T follicular helper cell (primary cell): Measurements from ENCODE around the gene SLC36A4.
"Not testable (repeated sequence)": the region's sequence is repeated elsewhere in the genome, so short reads cannot be mapped to it uniquely, and the experiment has no call there.

ENCODE experiments used
- DNase-seq: peaks from one replicate; pipeline ENCODE4 v3.0.0-alpha.2; 2020; ENCODE audit warnings: low read depth

The SLC36A4 gene

DNA sequence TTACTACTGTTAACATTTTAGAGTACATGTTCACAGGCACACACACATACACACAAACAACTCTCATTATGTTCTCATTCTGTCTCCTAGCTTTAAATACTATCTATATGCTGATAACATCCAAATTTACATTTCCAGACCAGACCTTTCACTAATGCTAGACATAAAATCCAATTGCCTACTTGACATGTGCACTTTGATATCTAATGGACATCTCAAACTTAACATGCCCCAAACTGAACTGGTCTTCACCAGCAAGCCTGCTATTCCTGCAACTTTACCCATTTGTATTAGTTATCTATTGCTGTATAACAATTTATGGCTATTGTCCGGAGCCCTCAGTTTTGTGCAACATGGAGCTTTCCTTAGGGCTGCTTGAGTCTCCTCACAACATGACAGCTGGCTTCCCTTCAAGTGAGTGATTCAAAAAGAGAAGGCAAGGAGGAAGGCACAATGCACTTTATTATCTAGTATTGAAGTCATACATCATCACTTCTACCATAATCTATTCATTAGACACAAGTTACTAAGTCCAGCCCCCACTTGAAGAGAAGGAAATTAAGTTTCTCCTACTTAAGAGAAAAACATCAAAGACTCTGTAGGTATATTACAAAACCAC lies 3.0 kb downstream of the SLC36A4 start:
- no peak for DNase-seq

DNA sequence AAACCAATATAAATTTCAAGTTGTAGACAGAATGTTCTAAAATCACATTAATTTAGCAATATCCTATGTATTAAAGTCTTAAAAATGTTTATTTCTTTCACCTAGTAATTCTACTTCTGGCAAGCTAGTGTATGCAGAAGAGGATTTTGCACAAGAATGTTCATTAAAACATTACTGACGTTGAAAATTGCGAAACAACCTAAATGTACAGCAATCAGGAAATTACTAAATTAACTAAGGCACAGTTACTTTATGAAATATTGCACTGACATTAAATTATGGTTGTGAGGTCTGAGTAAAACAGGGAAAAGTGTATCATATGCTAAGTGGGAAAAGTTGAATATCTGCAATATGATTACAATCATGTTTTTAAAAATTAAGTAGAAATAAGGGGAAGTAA lies 4.1 kb downstream of the SLC36A4 start:
- no peak for DNase-seq

DNA sequence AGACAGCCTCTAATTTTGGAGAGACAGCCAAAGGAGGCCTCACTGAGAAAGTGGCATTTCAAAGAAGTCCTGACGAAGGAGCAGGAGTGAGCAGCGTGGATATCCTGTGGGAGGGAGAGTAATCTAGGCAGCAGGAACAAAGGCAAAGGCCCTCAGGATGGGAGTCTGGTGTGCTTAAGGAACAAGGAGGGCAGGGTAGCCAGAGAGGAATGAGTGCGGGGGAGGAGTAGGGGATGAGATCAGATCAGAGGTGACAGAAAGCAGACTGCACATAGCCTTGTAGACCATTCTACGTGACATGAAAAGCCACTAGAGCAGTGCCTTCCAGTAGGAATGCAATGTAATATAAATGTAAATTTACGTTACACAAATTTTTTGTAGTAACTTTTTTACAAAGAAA lies 5.6 kb downstream of the SLC36A4 start:
- DNase-seq, result no peak

DNA sequence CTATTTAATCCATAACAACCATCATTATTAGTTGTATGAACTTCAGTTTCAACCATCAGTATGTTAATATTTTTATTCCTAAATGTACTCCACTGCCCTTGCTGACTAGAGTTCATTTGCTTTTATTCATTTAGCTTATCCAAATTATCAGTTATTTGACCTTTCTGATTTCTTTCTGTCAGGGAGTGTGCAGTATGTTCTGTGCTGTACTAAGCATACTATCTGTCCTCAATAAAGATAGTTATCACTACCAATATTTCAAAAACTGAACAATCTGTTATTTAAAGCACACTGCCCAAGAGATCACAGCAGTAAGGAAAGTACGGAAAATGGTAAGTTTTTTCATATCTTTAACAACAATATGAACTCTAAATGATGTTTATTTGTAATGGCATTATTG lies 8.3 kb downstream of the SLC36A4 start:
- no peak for DNase-seq

DNA sequence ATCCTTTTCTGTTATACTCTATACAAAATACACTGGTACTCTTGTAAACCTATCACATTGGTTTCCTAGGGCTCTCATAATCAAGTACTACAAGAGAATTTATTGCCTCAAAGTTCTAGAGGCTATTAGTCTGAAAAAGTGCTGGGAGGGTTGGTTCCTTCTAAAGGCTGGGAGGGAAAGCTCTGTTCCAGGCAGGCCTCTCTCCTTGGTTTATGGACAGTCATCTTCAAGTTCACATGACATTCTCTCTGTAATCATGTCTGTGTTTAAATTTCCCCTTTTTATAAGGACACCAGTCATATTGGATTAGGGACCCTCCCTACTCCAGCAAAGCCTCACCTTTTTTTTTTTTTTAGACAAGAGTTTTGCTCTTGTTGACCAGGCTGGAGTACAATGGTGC lies 9.1 kb downstream of the SLC36A4 start:
- no peak for DNase-seq

DNA sequence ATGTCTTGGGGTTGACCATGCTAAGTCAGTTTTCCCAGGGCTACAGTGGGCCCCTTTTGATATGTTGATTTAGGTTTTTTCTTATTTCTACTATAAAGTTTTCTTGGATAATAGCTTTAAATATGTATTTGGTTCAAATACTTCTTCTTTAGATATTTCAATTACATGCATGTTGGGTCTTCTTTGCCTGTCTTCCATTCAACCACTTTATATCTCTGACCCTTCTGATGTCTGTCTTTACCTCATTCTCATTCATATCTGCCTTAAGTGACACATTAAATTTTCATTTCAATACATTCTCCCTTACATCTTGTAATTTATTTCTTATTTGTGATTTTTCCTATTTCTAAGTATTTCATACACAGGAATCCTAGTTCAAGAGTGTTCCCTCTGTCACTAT lies 10.5 kb downstream of the SLC36A4 start:
- no peak for DNase-seq

- DNase-seq, result not testable (repeated sequence)
Observed at GRCh38 chr11:93177891-93178290, 19.9 kb downstream of the SLC36A4 start.

DNA sequence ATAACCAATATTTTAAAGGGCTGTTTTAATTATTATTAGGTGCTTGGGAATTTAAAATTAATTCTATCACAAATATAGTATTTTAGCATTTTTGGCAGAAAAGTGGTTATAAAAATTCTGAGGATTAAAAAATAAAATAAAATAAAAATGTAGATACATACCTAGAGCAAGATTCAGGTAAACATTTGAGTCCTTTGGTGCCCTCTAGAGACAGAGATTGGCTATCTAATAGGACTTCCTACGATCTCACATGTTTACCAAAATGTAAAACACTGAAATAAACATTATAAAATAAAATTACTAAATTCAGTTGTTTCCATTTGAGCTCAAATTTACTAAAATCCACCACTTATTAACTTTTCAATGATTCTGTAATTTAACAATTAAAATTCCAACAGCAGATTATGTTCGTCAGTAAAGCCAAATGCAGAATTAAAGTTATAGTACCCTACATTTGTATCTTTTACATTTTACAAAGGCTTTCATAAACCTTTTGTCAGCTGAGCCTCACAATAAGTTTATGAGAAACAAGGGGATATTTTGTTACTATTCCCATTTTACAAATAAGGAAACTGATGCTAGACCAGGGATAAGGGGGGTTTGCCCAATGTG lies 27.7 kb downstream of the SLC36A4 start:
- DNase-seq, result no peak

DNA sequence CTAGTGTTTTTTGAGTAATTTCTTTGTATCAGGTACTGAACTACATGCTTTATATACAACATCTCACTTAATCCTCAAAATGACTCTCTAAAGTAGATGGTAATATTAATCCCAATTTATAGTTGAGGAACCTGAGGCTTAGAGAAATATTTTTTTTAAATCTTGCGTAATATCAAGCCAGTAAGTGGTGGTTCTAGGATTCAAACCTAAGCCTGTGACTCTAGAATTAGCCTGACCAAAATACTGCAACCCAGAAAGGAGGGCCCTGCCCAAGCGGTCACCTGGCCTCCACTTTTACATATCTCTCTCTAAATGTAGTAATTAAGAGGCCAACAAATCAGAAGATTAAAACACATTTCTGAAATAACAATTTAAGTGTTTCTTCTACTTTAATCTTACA lies 28.6 kb downstream of the SLC36A4 start:
- DNase-seq, result no peak

DNA sequence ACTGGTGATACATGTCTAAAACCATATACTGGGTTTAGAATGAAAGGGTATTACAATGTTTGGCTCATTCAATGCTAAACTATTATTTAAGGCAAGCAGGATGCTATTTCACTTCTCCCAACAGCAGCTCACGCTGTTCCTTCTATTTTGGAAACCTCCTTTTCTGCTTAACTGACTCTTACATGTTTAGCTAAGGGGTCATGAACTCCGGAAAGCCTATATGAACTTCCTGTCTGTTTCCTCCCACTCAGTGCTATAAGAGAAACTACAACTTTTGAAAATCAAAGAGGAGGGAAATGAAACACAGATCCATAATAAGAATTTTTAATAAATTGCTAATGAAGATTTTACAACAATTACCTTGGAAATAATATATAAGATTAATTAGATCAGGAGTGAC lies 30.9 kb downstream of the SLC36A4 start:
- DNase-seq, result no peak

DNA sequence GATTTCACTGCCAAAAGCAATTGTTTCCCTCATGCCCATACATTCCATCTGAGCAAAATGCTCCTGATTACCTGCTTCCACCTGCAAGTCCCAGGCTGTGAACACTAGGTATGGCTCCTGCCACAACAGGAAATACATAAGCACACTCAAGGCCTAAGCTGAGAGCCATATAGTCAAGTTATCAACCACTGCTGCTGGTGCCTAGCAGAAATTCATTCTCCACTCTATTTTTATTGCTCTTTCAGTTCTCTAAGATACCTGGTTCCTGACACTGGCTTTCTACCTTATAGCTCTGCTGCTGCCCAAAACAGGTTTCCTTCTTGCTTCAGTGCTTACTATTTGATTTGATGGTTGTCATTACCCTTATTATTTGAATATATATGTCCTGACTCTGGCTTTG lies 31.6 kb downstream of the SLC36A4 start:
- DNase-seq, result no peak

- no peak for DNase-seq
Observed at GRCh38 chr11:93160808-93161207, 37.0 kb downstream of the SLC36A4 start.

GRCh38 chr11:93160156-93160555 lies 37.6 kb downstream of the SLC36A4 start:
- DNase-seq, result no peak

DNA sequence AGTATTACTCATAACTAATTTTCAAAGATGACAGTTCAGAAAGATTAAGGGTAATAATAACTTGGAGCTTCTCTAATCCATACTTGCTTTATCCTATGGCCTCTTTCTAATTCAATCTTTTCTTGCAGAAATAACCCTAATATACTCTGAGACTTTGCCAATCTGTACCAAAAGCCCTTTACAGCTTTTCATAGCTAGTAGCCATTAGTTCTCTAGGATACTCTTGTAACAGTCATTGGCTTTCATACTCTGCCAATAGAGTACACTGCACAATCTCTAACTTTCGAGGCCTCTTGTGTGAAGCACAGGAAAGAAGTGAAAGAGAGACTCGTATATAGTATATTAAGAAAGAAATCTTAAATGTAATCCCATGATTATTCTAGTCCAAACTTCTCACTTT lies 38.1 kb downstream of the SLC36A4 start:
- DNase-seq, result no peak

DNA sequence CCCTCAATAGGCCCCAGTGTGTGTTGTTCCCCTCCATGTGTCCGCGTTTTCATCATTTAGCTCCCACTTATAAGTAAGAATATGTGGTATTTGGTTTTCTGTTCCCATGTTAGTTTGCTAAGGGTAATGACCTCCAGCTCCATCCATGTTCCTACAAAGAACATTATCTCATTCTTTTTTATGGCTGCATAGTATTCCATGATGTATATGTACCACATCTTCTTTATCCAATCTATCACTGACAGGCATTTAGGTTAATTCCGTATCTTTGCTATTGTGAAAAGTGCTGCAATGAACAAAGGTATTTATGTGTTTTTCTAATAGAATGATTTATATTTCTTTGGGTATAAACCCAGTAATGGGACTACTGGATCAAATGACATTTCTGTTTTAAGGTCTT lies 42.1 kb downstream of the SLC36A4 start:
- no peak for DNase-seq

GRCh38 chr11:93145390-93145915 lies 52.3 kb downstream of the SLC36A4 start:
- DNase-seq, result no peak

- no peak for DNase-seq
Observed at GRCh38 chr11:93143800-93144199, 54.0 kb downstream of the SLC36A4 start.

DNA sequence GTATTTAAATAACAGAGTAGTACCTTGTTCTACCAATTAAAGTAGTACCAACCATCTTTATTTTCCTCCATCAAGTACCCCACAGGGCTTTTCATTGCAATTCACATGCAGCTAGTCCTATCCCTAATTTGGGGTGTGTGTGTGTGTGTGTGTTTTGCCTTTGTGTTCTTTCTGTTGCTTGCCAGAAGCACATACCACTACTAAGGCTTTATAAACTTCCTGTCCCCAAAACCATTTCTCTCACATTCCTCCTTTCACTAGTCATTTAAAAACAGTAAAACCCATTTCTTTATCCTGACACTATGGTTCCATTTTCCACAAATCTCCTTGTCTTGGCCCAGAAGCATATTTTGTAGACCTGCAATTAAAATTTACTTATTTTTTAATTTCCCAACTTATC lies 54.6 kb downstream of the SLC36A4 start:
- DNase-seq, result no peak

DNA sequence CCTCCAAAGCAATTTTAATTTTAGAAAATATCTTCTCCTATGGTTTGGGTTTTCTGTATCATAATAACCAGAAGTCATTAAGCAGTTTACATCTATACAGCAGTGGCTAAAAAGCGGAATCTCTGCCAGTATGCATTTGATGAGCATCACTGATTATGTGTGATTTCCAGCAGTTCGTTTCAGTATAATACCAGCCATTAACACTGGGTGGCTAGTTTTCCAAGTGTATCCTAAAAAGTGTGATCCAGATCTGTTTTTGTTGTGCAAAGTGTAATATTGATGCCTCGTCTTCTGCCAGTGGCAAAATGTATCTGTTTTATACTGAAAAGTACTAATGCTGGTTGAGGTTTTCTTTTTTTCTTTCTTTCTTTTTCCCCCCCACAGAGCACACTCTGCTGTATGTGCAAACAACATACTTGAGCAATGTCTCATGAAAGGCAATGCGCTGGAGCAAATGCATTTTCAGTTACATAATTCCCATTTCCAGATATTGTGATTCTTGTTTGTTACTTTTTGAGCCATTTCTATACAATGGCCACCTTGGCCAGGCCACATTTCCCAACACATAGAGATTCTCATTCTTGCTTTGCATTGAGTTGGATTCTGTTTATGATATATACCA lies 64.2 kb downstream of the SLC36A4 start:
- no peak for DNase-seq

DNA sequence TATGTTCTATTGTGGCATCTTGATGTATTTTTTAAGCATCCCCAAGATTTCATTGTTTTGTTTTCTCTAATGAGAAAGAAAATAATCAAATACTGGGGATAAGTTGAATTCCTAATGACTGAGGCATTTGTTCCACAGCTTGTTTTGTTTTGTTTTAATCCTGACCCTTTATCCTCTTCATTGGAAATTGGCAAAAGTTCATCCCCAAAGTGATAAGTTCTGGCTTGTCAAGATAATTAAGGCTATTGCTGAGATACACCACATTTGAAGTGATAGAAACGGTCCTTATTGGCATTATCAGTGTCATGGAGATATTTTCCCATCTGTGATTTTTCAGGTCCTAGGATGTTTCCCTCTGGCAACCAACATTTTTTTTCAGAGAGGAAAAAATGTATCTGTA lies 65.0 kb downstream of the SLC36A4 start:
- no peak for DNase-seq

- no peak for DNase-seq
Observed at GRCh38 chr11:93131709-93132108, 66.1 kb downstream of the SLC36A4 start.

DNA sequence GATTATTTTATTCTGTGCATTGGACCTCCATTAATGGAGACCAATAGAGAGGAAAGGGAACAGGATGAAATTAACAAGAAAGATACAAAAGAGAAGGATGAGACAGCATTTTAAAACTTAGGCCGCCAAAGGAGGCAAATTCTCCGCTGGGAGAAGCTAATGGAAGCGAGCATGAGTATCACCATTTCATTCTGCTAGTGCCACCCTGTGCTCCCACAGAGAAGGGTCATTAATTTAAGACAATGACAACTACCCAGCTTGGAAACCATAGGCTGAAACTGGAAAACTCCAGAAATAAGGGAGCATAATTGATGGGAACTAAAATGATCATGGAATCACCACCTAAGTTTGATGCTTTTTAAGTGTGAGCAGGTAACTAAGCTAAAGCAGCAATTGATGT lies 69.2 kb downstream of the SLC36A4 start:
- no peak for DNase-seq

DNA sequence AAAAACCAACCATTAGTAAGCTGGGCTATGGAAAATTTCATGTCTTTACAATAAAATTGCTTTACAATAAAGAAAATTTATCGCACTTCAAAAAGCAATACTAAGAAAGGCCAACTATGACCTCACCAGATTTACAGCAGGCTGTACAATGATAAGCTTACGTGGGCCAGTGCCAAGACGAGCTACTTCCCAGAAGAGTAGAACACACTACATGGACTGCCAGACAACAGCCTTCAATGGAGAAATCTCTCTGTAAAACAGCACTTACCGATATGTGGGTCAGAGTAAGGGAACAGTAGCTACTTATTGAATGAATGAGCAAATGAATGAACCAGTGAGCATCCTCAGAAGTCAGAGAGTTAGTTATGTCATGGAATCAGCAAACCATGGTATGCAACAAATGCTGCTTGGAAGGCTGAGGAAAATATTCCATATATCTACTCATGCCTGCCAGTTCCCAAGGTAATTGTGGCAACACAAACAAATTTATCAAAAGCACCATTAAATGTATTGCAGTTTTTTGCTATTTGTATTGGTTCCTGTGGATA lies 74.4 kb downstream of the SLC36A4 start:
- no peak for DNase-seq
